GM23338 (cell line): ENCODE measurements around the gene C1orf116. TPM values are rescaled to one million over a fixed set of nuclear protein-coding genes. Genes with fewer than 3 reads are reported as not detected.

Experiments
- ATAC-seq: fragments of 200-7000 bp; cut with Tn5 transposase; 3 replicates; pipeline ENCODE4 v1.9.1; 2020
- DNase-seq: peaks from one replicate; pipeline ENCODE4 v3.0.0-alpha.2; 2015; ENCODE audit warnings: low spot score
- H2AFZ ChIP-seq: fragments of 200-600 bp; sonication (generic); 2 replicates; pipeline ENCODE4 v1.8.0; 2016; ENCODE audit warnings: antibody characterized with exemption, mild to moderate bottlenecking, moderate library complexity
- H3F3A ChIP-seq: fragments of 200-600 bp; sonication (generic); replicated peaks from 2 replicates; pipeline ENCODE4 v1.8.0; 2017; ENCODE audit warnings: antibody characterized with exemption, mixed run types, low read depth
- H3K27ac ChIP-seq: fragments of 200-600 bp; sonication (generic); 2 replicates; pipeline ENCODE4 v1.6.1; 2016; ENCODE audit warnings: low read depth
- H3K27me3 ChIP-seq: fragments of 200-600 bp; sonication (generic); 2 replicates; pipeline ENCODE4 v1.8.0; 2016; ENCODE audit warnings: mild to moderate bottlenecking, mixed run types, moderate library complexity; ENCODE audit not compliant: insufficient read depth
- H3K36me3 ChIP-seq: fragments of 200-600 bp; sonication (generic); 2 replicates; pipeline ENCODE4 v1.8.0; 2016; ENCODE audit warnings: mild to moderate bottlenecking; ENCODE audit not compliant: insufficient read depth
- H3K4me1 ChIP-seq: fragments of 200-600 bp; sonication (generic); 2 replicates; pipeline ENCODE4 v1.8.0; 2016; ENCODE audit warnings: mild to moderate bottlenecking, moderate library complexity; ENCODE audit not compliant: insufficient read depth
- H3K4me2 ChIP-seq: fragments of 200-600 bp; sonication (generic); 2 replicates; pipeline ENCODE4 v1.7.1; 2017; ENCODE audit warnings: mixed run types
- H3K4me3 ChIP-seq: fragments of 200-600 bp; sonication (generic); 2 replicates; pipeline ENCODE4 v1.6.1; 2016; ENCODE audit warnings: mixed run types
- H3K79me2 ChIP-seq: fragments of 200-600 bp; sonication (generic); replicated peaks from 2 replicates; pipeline ENCODE4 v1.8.0; 2017; ENCODE audit warnings: mild to moderate bottlenecking; ENCODE audit not compliant: insufficient read depth
- H3K9me2 ChIP-seq: fragments of 200-600 bp; sonication (generic); 2 replicates; pipeline ENCODE4 v1.8.0; 2017; ENCODE audit not compliant: insufficient read depth
- H4K20me1 ChIP-seq: fragments of 200-600 bp; sonication (generic); replicated peaks from 2 replicates; pipeline ENCODE4 v1.8.0; 2017; ENCODE audit warnings: mild to moderate bottlenecking; ENCODE audit not compliant: insufficient read depth
- H3K27ac Mint-ChIP-seq: 2 replicates; pipeline ENCODE4 v1.8.0; 2020; ENCODE audit warnings: inconsistent platforms, mild to moderate bottlenecking, moderate library complexity, mixed read lengths
- H3K27me3 Mint-ChIP-seq: 3 replicates; pipeline ENCODE4 v1.8.0; 2022; ENCODE audit warnings: low read depth, mild to moderate bottlenecking, moderate library complexity, mixed read lengths, inconsistent platforms; ENCODE audit not compliant: insufficient read depth, poor library complexity
- H3K36me3 Mint-ChIP-seq: 3 replicates; pipeline ENCODE4 v1.8.0; 2021; ENCODE audit warnings: low read depth, mild to moderate bottlenecking, inconsistent platforms, moderate library complexity, mixed read lengths
- H3K4me1 Mint-ChIP-seq: 3 replicates; pipeline ENCODE4 v1.8.0; 2020; ENCODE audit warnings: mild to moderate bottlenecking, inconsistent platforms, mixed read lengths
- H3K4me3 Mint-ChIP-seq: 3 replicates; pipeline ENCODE4 v1.8.0; 2021; ENCODE audit warnings: moderate library complexity, mild to moderate bottlenecking, inconsistent platforms, mixed read lengths
- H3K9me3 Mint-ChIP-seq: 3 replicates; pipeline ENCODE4 v1.8.0; 2020; ENCODE audit warnings: moderate library complexity, mild to moderate bottlenecking, inconsistent platforms, mixed read lengths
- CREB1 ChIP-seq: fragments of 250-450 bp; sonication (Bioruptor Pico); IDR thresholded peaks from 2 replicates; pipeline ENCODE4 v1.5.0; 2020; ENCODE audit warnings: low read depth, mild to moderate bottlenecking, moderate library complexity
- CTCF ChIP-seq, 2 experiments: fragments of 200-600 bp in 1 of 2; sonication (generic) in 1 of 2; conservative IDR thresholded peaks; 2 replicates each; pipeline versions ENCODE4 v1.5.1 to v1.6.1; 2016 to 2017; ENCODE audit warnings: antibody characterized with exemption in 2 of 2, low read depth in 2 of 2, mild to moderate bottlenecking in 2 of 2, moderate library complexity in 1 of 2
- ETS1 ChIP-seq: IDR thresholded peaks from 2 replicates; pipeline ENCODE4 v1.6.1; 2016; ENCODE audit warnings: antibody characterized with exemption
- EZH2 ChIP-seq: fragments of 200-600 bp; sonication (generic); IDR thresholded peaks from one replicate; pipeline ENCODE4 v1.8.0; 2017; ENCODE audit warnings: antibody characterized with exemption, mild to moderate bottlenecking, low read depth; ENCODE audit not compliant: unreplicated experiment
- EZH2phosphoT487 ChIP-seq: fragments of 200-600 bp; sonication (generic); IDR thresholded peaks from one replicate; pipeline ENCODE4 v1.8.1; 2018; ENCODE audit warnings: antibody characterized with exemption; ENCODE audit not compliant: unreplicated experiment
- JUNB ChIP-seq: IDR thresholded peaks from one replicate; pipeline ENCODE4 v1.6.1; 2016; ENCODE audit warnings: antibody characterized with exemption; ENCODE audit not compliant: unreplicated experiment
- NANOG ChIP-seq: IDR thresholded peaks from 2 replicates; pipeline ENCODE4 v1.6.1; 2016; ENCODE audit warnings: antibody characterized with exemption, borderline replicate concordance
- POLR2AphosphoS5 ChIP-seq: IDR thresholded peaks from 2 replicates; pipeline ENCODE4 v1.6.1; 2016; ENCODE audit warnings: antibody characterized with exemption, low read depth
- REST ChIP-seq: IDR thresholded peaks from one replicate; pipeline ENCODE4 v1.6.1; 2018; ENCODE audit warnings: antibody characterized with exemption; ENCODE audit not compliant: unreplicated experiment
- STAT1 ChIP-seq: IDR thresholded peaks from one replicate; pipeline ENCODE4 v1.6.1; 2016; ENCODE audit warnings: antibody characterized with exemption; ENCODE audit not compliant: unreplicated experiment
- ZNF114 ChIP-seq: fragments of 250-450 bp; sonication (Bioruptor Pico); IDR thresholded peaks from 2 replicates; pipeline ENCODE4 v1.5.0; 2020; ENCODE audit warnings: mild to moderate bottlenecking, moderate library complexity
- ZNF331 ChIP-seq: fragments of 250-450 bp; sonication (Bioruptor Pico); IDR thresholded peaks from 2 replicates; pipeline ENCODE4 v1.5.0; 2020; ENCODE audit warnings: low read depth, mild to moderate bottlenecking, moderate library complexity
- ZNF462 ChIP-seq: fragments of 250-450 bp; sonication (Bioruptor Pico); IDR thresholded peaks from 2 replicates; pipeline ENCODE4 v1.5.0; 2020; ENCODE audit warnings: mild to moderate bottlenecking, moderate library complexity
- polyA plus RNA-seq: library from polyadenylated mRNA; unstranded; fragments of >200 nt; fragmentation: Nextera tagmentation; extraction: Ambion mirVana; gene quantifications from 2 replicates; pipeline ENCODE4 v1.2.1, GENCODE V29; 2016
- total RNA-seq: library from RNA; depleted of rRNA; stranded (reverse); fragments of >200 nt; shearing (Covaris generic); gene quantifications from 2 replicates; pipeline ENCODE4 v1.2.3, GENCODE V29; 2014

The C1orf116 gene
- total and polyA plus RNA-seq, 2 experiments from 2014 or later = 2.3 to 5.3 TPM

- ATAC-seq = no peak
- H3K4me1 Mint-ChIP-seq = peaks cover 5% of the 10 kb centered on the region; the same call in 2 of the 3 replicates
- no peaks in the 10 kb centered on the region for H3K9me3 Mint-ChIP-seq
- H3K27ac Mint-ChIP-seq = no peak overlapping the region
- no peak for TF ChIP-seq JUNB
- TF ChIP-seq ETS1 = no peak
- no peak for TF ChIP-seq EZH2
- TF ChIP-seq CTCF (conservative IDR thresholded peaks at IDR 0.05; ENCODE audit: low read depth in 2 of 2) = no peak
- TF ChIP-seq ZNF462 (CRISPR knock-in tag) = no peak
- no peak for TF ChIP-seq NANOG
- no peak for TF ChIP-seq ZNF114 (CRISPR knock-in tag)
- no peak for TF ChIP-seq POLR2AphosphoS5
- no peak for TF ChIP-seq CREB1 (CRISPR knock-in tag)
- TF ChIP-seq ZNF331 (CRISPR knock-in tag) = no peak
- no peak for TF ChIP-seq EZH2phosphoT487
- no peak for TF ChIP-seq STAT1
- TF ChIP-seq REST = no peak
- Histone ChIP-seq H3F3A (no peaks in the 10 kb centered on the region), H3K4me2 (no peak overlapping the region), H3K27ac (no peak overlapping the region), H4K20me1 (no peaks in the 10 kb centered on the region; the same call in 1 of the 2 replicates), H3K4me1 (0 out of 2 replicates have a peak, but pooled peaks cover 7% of the 10 kb centered on the region), H2AFZ (no peak overlapping the region), H3K36me3 (no peaks in the 10 kb centered on the region), H3K9me2 (no peaks in the 10 kb centered on the region), H3K4me3 (no peak overlapping the region), H3K27me3 (no peaks in the 10 kb centered on the region), H3K79me2 (peaks cover 5% of the 10 kb centered on the region; the same call in 1 of the 2 replicates)
- peaks cover 2% of the 10 kb centered on the region; the same call in 1 of the 3 replicates for H3K36me3 Mint-ChIP-seq
- no peak overlapping the region for H3K4me3 Mint-ChIP-seq
- no peak for DNase-seq
- H3K27me3 Mint-ChIP-seq = no peaks in the 10 kb centered on the region
These were observed 7.0 kb upstream of the C1orf116 start for GRCh38 chr1:207039380-207040180.
